ENCODE results near the gene GGA3.

GRCh38 chr17:75249564-75249963 lies 11.8 kb downstream of the GGA3 start:
- TF ChIP-seq CTCF (IDR thresholded peaks at IDR 0.05; ENCODE audit: borderline replicate concordance, extremely low read depth, low read length, poor library complexity, severe bottlenecking) = no peak
- no peak for TF ChIP-seq EZH2 (IDR thresholded peaks at IDR 0.05; ENCODE audit: borderline replicate concordance, low read depth, low read length, severe bottlenecking)
